HK-2 (cell line): ENCODE measurements around the gene CCDC124.

ENCODE experiments used
- DNase-seq: peaks from one replicate; pipeline ENCODE4 v3.0.0-alpha.2; 2018; ENCODE audit not compliant: unreplicated experiment

CCDC124 gene

GRCh38 chr19:17951990-17952976 is 19.5 kb downstream of the CCDC124 start:
- no peak for DNase-seq

GRCh38 chr19:17953316-17953801 is 20.5 kb downstream of the CCDC124 start:
- no peak for DNase-seq

GRCh38 chr19:17953869-17954268 is 21.1 kb downstream of the CCDC124 start:
- DNase-seq = no peak

GRCh38 chr19:17954401-17954800 is 21.6 kb downstream of the CCDC124 start:
- DNase-seq = no peak

- DNase-seq = no peak
Measured at GRCh38 chr19:17957149-17957849, 24.5 kb downstream of the CCDC124 start.

- DNase-seq = no peak
Measured at GRCh38 chr19:17957885-17958284, 25.1 kb downstream of the CCDC124 start.

- no peak for DNase-seq
Measured at GRCh38 chr19:17963936-17964691, 31.3 kb downstream of the CCDC124 start.

- DNase-seq = no peak
Measured at GRCh38 chr19:17965370-17966128, 32.7 kb downstream of the CCDC124 start.

- DNase-seq = no peak
Measured at GRCh38 chr19:17966129-17966483, 33.3 kb downstream of the CCDC124 start.

- DNase-seq = no peak
Measured at GRCh38 chr19:17966550-17967256, 33.9 kb downstream of the CCDC124 start, which contains the start of gene KCNN1. Gene KCNN1 (plus strand): TSS chr19:17967107. CDS start chr19:17973889, 6,782 bp downstream.

GRCh38 chr19:17967257-17968051 is 34.6 kb downstream of the CCDC124 start:
- no peak for DNase-seq

- no peak for DNase-seq
Measured at GRCh38 chr19:17968362-17968761, 35.5 kb downstream of the CCDC124 start.

GRCh38 chr19:17969096-17969792 is 36.4 kb downstream of the CCDC124 start:
- DNase-seq = no peak

- no peak for DNase-seq
Measured at GRCh38 chr19:17972230-17972629, 39.4 kb downstream of the CCDC124 start.

GRCh38 chr19:17973759-17974158 is 40.9 kb downstream of the CCDC124 start:
- no peak for DNase-seq

- DNase-seq = no peak
Measured at GRCh38 chr19:17974551-17974950, 41.7 kb downstream of the CCDC124 start.

- no peak for DNase-seq
Measured at GRCh38 chr19:17975032-17975431, 42.2 kb downstream of the CCDC124 start.

- no peak for DNase-seq
Measured at GRCh38 chr19:17977021-17977420, 44.2 kb downstream of the CCDC124 start.

GRCh38 chr19:17977488-17977887 is 44.7 kb downstream of the CCDC124 start:
- DNase-seq = no peak
